ENCODE results near the gene PCDHGB4.
"Not testable (repeated sequence)": the region's sequence is repeated elsewhere in the genome, so short reads cannot be mapped to it uniquely, and the experiment has no call there.

PCDHGB4 gene

DNA sequence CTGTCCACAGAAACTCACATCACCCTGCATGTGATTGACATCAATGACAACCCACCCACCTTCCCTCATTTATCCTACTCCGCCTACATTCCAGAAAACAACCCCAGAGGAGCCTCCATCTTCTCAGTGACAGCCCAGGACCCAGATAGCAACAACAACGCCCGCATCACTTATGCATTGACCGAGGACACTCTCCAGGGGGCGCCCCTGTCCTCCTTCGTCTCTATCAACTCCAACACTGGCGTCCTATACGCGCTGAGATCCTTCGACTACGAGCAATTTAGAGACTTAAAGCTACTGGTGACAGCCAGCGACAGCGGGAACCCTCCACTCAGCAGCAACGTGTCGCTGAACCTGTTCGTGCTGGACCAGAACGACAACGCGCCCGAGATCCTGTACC, 42.2 kb upstream of the PCDHGB4 start:
- DNase-seq (ENCODE audit: low spot score), result no peak
- in situ Hi-C loops (cut with MboI; ENCODE audit: low pct_unique_long_range_greater_than_20kb, low sequenced_read_pairs, unreplicated experiment), result no loop called here
- TF ChIP-seq, protein P1, sequence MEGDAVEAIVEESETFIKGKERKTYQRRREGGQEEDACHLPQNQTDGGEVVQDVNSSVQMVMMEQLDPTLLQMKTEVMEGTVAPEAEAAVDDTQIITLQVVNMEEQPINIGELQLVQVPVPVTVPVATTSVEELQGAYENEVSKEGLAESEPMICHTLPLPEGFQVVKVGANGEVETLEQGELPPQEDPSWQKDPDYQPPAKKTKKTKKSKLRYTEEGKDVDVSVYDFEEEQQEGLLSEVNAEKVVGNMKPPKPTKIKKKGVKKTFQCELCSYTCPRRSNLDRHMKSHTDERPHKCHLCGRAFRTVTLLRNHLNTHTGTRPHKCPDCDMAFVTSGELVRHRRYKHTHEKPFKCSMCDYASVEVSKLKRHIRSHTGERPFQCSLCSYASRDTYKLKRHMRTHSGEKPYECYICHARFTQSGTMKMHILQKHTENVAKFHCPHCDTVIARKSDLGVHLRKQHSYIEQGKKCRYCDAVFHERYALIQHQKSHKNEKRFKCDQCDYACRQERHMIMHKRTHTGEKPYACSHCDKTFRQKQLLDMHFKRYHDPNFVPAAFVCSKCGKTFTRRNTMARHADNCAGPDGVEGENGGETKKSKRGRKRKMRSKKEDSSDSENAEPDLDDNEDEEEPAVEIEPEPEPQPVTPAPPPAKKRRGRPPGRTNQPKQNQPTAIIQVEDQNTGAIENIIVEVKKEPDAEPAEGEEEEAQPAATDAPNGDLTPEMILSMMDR (IDR thresholded peaks at IDR 0.05; ENCODE audit: extremely low read depth, insufficient read depth, missing control alignments), result no peak

DNA sequence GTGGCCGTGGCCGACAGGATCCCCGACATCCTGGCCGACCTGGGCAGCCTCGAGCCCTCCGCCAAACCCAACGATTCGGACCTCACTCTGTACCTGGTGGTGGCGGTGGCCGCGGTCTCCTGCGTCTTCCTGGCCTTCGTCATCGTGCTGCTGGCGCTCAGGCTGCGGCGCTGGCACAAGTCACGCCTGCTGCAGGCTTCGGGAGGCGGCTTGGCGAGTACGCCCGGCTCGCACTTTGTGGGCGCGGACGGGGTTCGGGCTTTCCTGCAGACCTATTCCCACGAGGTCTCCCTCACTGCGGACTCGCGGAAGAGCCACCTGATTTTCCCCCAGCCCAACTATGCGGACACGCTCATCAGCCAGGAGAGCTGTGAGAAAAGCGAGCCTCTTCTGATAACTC, 41.5 kb upstream of the PCDHGB4 start:
- DNase-seq (ENCODE audit: low spot score); in situ Hi-C loops (cut with MboI; ENCODE audit: low pct_unique_long_range_greater_than_20kb, low sequenced_read_pairs, unreplicated experiment): not testable (repeated sequence)

DNA sequence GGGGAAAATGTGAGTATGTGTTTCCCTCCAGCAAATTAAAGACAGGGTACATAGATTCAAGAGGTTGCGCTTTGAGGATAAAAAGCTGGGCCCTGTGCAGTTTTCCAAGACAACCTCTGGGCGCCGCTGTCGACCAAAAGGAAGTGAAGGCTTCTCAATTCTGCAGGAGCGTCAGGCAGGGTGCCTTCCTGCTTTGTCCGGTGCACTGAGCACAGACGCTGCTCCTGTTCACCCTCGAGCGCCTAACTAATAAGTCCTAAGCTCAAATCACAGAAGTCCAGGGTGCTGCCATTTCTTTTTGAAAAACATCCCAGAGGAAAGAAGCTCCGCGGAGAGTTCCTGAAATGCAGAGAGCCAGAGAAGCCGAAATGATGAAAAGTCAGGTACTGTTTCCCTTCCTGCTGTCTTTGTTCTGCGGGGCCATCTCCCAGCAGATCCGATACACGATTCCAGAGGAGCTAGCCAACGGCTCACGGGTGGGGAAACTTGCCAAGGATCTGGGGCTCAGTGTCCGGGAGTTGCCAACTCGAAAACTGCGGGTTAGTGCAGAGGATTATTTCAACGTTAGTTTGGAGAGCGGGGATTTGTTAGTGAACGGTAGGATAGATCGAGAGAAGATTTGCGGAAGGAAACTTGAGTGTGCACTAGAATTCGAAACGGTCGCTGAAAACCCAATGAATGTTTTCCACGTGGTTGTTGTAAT, 37.4 kb upstream of the PCDHGB4 start, which contains the start of gene PCDHGB1:
Gene PCDHGB1 (plus strand): TSS at position 183 of the 703 bp plus-strand sequence. CDS start 162 bp downstream, at position 345.
- peak; percentile 77 for DNase-seq (ENCODE audit: low spot score)
- TF ChIP-seq, protein P1 (IDR thresholded peaks at IDR 0.05; ENCODE audit: extremely low read depth, insufficient read depth, missing control alignments), result peak; percentile 61

DNA sequence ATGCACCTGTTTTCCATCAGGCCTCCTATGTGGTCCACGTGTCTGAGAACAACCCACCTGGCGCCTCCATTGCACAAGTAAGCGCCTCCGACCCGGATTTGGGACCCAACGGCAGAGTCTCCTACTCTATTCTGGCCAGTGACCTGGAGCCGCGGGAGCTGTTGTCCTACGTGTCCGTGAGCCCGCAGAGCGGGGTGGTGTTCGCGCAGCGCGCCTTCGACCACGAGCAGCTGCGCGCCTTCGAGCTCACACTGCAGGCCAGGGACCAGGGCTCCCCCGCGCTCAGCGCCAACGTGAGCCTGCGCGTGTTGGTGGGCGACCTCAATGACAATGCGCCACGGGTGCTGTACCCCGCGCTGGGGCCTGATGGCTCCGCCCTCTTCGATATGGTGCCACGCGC, 35.9 kb upstream of the PCDHGB4 start:
- TF ChIP-seq, protein P1 (IDR thresholded peaks at IDR 0.05; ENCODE audit: extremely low read depth, insufficient read depth, missing control alignments), result no peak
- DNase-seq (ENCODE audit: low spot score), result no peak
- in situ Hi-C loops (cut with MboI; ENCODE audit: low pct_unique_long_range_greater_than_20kb, low sequenced_read_pairs, unreplicated experiment), result no loop called here

More for the DNA sequence above, 37.4 kb upstream of the PCDHGB4 start, which contains the start of gene PCDHGB1:
- in situ Hi-C loops (cut with MboI; ENCODE audit: low pct_unique_long_range_greater_than_20kb, low sequenced_read_pairs, unreplicated experiment), result no loop called here

DNA sequence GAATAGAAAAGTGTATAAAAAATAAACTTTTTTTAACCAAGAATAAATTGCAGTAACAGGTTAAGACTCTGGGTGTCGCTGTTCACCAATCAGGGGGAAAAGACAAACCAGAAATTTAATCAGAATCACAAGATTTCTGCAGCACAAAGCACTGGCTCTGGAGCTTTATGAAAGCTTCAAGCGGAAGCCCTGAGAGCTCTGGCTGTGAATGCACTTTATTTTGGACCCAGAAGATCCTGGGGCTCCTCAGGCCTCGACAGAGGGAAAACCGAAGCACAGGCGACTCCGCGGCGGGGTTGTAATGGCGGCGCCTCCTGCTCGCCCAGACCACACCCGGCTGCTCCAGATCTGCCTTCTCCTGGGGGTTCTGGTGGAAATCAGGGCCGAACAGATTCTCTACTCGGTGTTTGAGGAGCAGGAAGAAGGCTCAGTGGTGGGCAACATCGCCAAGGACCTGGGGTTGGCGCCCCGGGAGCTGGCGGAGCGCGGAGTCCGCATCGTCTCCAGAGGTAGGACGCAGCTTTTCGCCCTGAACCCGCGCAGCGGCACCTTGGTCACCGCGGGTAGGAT, 32.5 kb upstream of the PCDHGB4 start, which contains the start of gene PCDHGA4:
Gene PCDHGA4 (plus strand): TSS at position 122 of the 570 bp plus-strand sequence. CDS start 87 bp downstream, at position 209.
- no peak for DNase-seq (ENCODE audit: low spot score)
- in situ Hi-C loops (cut with MboI; ENCODE audit: low pct_unique_long_range_greater_than_20kb, low sequenced_read_pairs, unreplicated experiment), result no loop called here
- TF ChIP-seq, protein P1 (IDR thresholded peaks at IDR 0.05; ENCODE audit: extremely low read depth, insufficient read depth, missing control alignments), result peak; percentile 22

DNA sequence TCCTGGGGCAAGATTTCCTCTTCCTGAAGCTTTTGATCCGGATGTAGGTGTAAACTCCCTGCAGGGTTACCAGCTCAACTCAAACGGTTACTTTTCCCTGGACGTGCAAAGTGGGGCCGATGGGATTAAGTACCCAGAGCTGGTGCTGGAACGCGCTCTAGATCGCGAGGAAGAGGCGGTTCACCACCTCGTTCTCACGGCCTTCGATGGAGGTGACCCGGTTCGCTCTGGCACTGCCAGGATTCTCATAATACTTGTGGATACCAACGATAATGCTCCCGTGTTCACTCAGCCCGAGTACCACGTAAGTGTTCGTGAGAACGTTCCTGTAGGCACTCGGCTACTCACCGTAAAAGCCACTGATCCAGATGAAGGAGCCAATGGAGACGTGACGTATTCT, 31.9 kb upstream of the PCDHGB4 start:
- TF ChIP-seq, protein P1 (IDR thresholded peaks at IDR 0.05; ENCODE audit: extremely low read depth, insufficient read depth, missing control alignments), result no peak
- DNase-seq (ENCODE audit: low spot score), result no peak
- in situ Hi-C loops (cut with MboI; ENCODE audit: low pct_unique_long_range_greater_than_20kb, low sequenced_read_pairs, unreplicated experiment), result no loop called here

DNA sequence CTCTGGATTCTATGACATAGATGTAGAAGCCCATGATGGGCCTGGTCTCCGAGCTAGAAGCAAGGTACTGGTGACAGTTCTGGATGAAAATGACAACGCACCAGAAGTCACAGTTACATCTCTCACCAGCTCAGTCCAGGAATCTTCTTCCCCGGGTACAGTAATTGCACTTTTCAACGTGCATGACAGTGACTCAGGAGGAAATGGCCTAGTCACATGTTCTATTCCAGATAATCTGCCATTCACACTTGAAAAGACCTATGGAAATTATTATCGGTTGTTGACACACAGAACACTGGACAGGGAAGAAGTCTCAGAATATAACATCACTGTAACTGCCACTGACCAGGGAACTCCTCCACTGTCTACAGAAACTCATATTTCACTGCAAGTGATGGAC, 31.4 kb upstream of the PCDHGB4 start:
- DNase-seq (ENCODE audit: low spot score), result no peak
- TF ChIP-seq, protein P1 (IDR thresholded peaks at IDR 0.05; ENCODE audit: extremely low read depth, insufficient read depth, missing control alignments), result no peak
- in situ Hi-C loops (cut with MboI; ENCODE audit: low pct_unique_long_range_greater_than_20kb, low sequenced_read_pairs, unreplicated experiment), result no loop called here

Data from GM13977 (cell line).